ENCODE data around the gene OR2AG2. TPM values are rescaled to one million over a fixed set of nuclear protein-coding genes. Genes with fewer than 3 reads are reported as not detected.
"Not testable (repeated sequence)": the region's sequence is repeated elsewhere in the genome, so short reads cannot be mapped to it uniquely, and the experiment has no call there.

The OR2AG2 gene
- polyA plus RNA-seq, 1 donor from 2014 or later, result not detected

GRCh38 chr11:6812390-6813005 is 40.7 kb upstream of the OR2AG2 start:
- Histone ChIP-seq H3K9me3 (ENCODE audit: low read length) (no peaks in the 10 kb centered on the region), H3F3A (ENCODE audit: insufficient read depth, low read length, poor library complexity, severe bottlenecking) (no peaks in the 10 kb centered on the region), H2AFZ (ENCODE audit: low read depth, low read length) (no peak overlapping the region), H3K27me3 (ENCODE audit: insufficient read depth, low read depth, low read length) (no peaks in the 10 kb centered on the region), H3K4me2 (ENCODE audit: low read length) (no peak overlapping the region), H3K9ac (ENCODE audit: low read length) (no peak overlapping the region), H3K79me2 (replicated peaks; ENCODE audit: insufficient read depth, low read length) (no peaks in the 10 kb centered on the region), H4K20me1 (ENCODE audit: insufficient read depth) (no peaks in the 10 kb centered on the region), H3K4me3 (ENCODE audit: low read length) (no peak overlapping the region), H3K9me2 (ENCODE audit: insufficient read depth, low read length) (no peaks in the 10 kb centered on the region), H3K36me3 (ENCODE audit: insufficient read depth, low read length) (no peaks in the 10 kb centered on the region), H3K27ac (ENCODE audit: low read length) (no peak overlapping the region)
- no peak for TF ChIP-seq REST (IDR thresholded peaks at IDR 0.05; ENCODE audit: borderline replicate concordance)
- peak; percentile 45 for TF ChIP-seq RAD21 (conservative IDR thresholded peaks at IDR 0.05)
- TF ChIP-seq CTCF (IDR thresholded peaks at IDR 0.05; ENCODE audit: poor library complexity, severe bottlenecking), result peak; percentile 73
- TF ChIP-seq SMC3 (conservative IDR thresholded peaks at IDR 0.05; ENCODE audit: poor library complexity), result peak; percentile 52
- TF ChIP-seq TAF1 (IDR thresholded peaks at IDR 0.05; ENCODE audit: low read depth), result no peak

- not testable (repeated sequence) for H3K4me2 ChIP-seq (ENCODE audit: low read length); H3K79me2 ChIP-seq (replicated peaks; ENCODE audit: insufficient read depth, low read length); H3K4me3 ChIP-seq (ENCODE audit: low read length); H3F3A ChIP-seq (ENCODE audit: insufficient read depth, low read length, poor library complexity, severe bottlenecking); H4K20me1 ChIP-seq (ENCODE audit: insufficient read depth); H2AFZ ChIP-seq (ENCODE audit: low read depth, low read length); H3K9me2 ChIP-seq (ENCODE audit: insufficient read depth, low read length); H3K9me3 ChIP-seq (ENCODE audit: low read length); H3K27ac ChIP-seq (ENCODE audit: low read length); H3K9ac ChIP-seq (ENCODE audit: low read length); H3K27me3 ChIP-seq (ENCODE audit: insufficient read depth, low read depth, low read length); H3K36me3 ChIP-seq (ENCODE audit: insufficient read depth, low read length)
Measured at GRCh38 chr11:6801075-6801474, 29.3 kb upstream of the OR2AG2 start.

- Histone ChIP-seq H3K79me2 (replicated peaks; ENCODE audit: insufficient read depth, low read length) (no peaks in the 10 kb centered on the region), H3K9me3 (ENCODE audit: low read length) (no peaks in the 10 kb centered on the region), H3K36me3 (ENCODE audit: insufficient read depth, low read length) (no peaks in the 10 kb centered on the region), H3K9me2 (ENCODE audit: insufficient read depth, low read length) (no peaks in the 10 kb centered on the region), H3K4me2 (ENCODE audit: low read length) (no peak within 1 kb of the TSS), H4K20me1 (ENCODE audit: insufficient read depth) (no peaks in the 10 kb centered on the region), H3F3A (ENCODE audit: insufficient read depth, low read length, poor library complexity, severe bottlenecking) (no peaks in the 10 kb centered on the region), H3K4me3 (ENCODE audit: low read length) (no peak within 1 kb of the TSS), H3K27me3 (ENCODE audit: insufficient read depth, low read depth, low read length) (no peaks in the 10 kb centered on the region), H2AFZ (ENCODE audit: low read depth, low read length) (no peak within 1 kb of the TSS), H3K9ac (ENCODE audit: low read length) (no peak within 1 kb of the TSS), H3K27ac (ENCODE audit: low read length) (no peak within 1 kb of the TSS)
- TF ChIP-seq POLR2AphosphoS5 (IDR thresholded peaks at IDR 0.05) (no peak), TAF1 (IDR thresholded peaks at IDR 0.05; ENCODE audit: low read depth) (no peak), EP300 (conservative IDR thresholded peaks at IDR 0.05; ENCODE audit: poor library complexity, severe bottlenecking) (no peak)
Measured at GRCh38 chr11:6799402-6799801, 27.6 kb upstream of the OR2AG2 start, which contains the start of gene OR6A2. Gene OR6A2 (minus strand): TSS chr11:6799689. CDS start chr11:6795708, 3,981 bp downstream.

Data from neural cell (in vitro differentiated cells).